HepG2 (cell line): ENCODE measurements around the gene KLB. TPM values are rescaled to one million over a fixed set of nuclear protein-coding genes. Genes with fewer than 3 reads are reported as not detected.

Experiments used
- CHCHD3 ChIP-seq: sonication (generic); formaldehyde crosslinking; IDR thresholded peaks from 2 replicates; pipeline ENCODE4 v1.8.0; 2022; ENCODE audit warnings: mild to moderate bottlenecking, missing genetic modification reagents, moderate library complexity
- MTF1 ChIP-seq: sonication (generic); formaldehyde crosslinking; IDR thresholded peaks from 2 replicates; pipeline ENCODE4 v1.5.0; 2020; ENCODE audit warnings: missing genetic modification reagents
- NCOA2 ChIP-seq: sonication (generic); formaldehyde crosslinking; IDR thresholded peaks from 2 replicates; pipeline ENCODE4 v1.8.0; 2022; ENCODE audit warnings: inconsistent platforms
- SKI ChIP-seq: fragments of 450-650 bp; IDR thresholded peaks from one replicate; pipeline ENCODE4 v1.6.1; 2018; ENCODE audit warnings: mild to moderate bottlenecking; ENCODE audit not compliant: partially characterized antibody
- ZNF10 ChIP-seq: sonication (generic); formaldehyde crosslinking; IDR thresholded peaks from 2 replicates; pipeline ENCODE4 v1.4.0; 2020; ENCODE audit warnings: mild to moderate bottlenecking, low read depth, missing genetic modification reagents, borderline replicate concordance
- ZNF124 ChIP-seq: sonication (generic); formaldehyde crosslinking; IDR thresholded peaks from 2 replicates; pipeline ENCODE4 v1.4.0; 2020; ENCODE audit warnings: missing genetic modification reagents
- ZNF224 ChIP-seq: sonication (generic); formaldehyde crosslinking; IDR thresholded peaks from 2 replicates; pipeline ENCODE4 v1.5.0; 2020; ENCODE audit warnings: mild to moderate bottlenecking, missing genetic modification reagents
- ZNF382 ChIP-seq: sonication (generic); formaldehyde crosslinking; IDR thresholded peaks from 2 replicates; pipeline ENCODE4 v1.5.0; 2020; ENCODE audit warnings: missing genetic modification reagents, mild to moderate bottlenecking, borderline replicate concordance
- ZNF468 ChIP-seq: sonication (generic); formaldehyde crosslinking; IDR thresholded peaks from 2 replicates; pipeline ENCODE4 v1.8.0; 2022; ENCODE audit warnings: mild to moderate bottlenecking, moderate library complexity, missing genetic modification reagents
- ZNF674 ChIP-seq: sonication (generic); formaldehyde crosslinking; IDR thresholded peaks from 2 replicates; pipeline ENCODE4 v1.5.0; 2020; ENCODE audit warnings: low read depth, mild to moderate bottlenecking, missing genetic modification reagents
- ZNF773 ChIP-seq: sonication (generic); formaldehyde crosslinking; IDR thresholded peaks from 2 replicates; pipeline ENCODE4 v1.4.0; 2020; ENCODE audit warnings: missing genetic modification reagents, borderline replicate concordance
- ZNF850 ChIP-seq: sonication (generic); formaldehyde crosslinking; conservative IDR thresholded peaks from 2 replicates; pipeline ENCODE4 v1.9.0; 2021; ENCODE audit warnings: mild to moderate bottlenecking, missing genetic modification reagents
- polyA plus RNA-seq, 8 experiments: library from polyadenylated mRNA; depleted of rRNA in 3 of 8; stranded (reverse) in 7 of 8; unstranded in 1 of 8; fragments of >200 nt; fragmentation: Illumina TruSeq in 4 of 8; extraction: Trizol in 4 of 8; gene quantifications; 2 replicates each; pipeline versions ENCODE4 v1.2.1 to v1.2.3, GENCODE V29; 2011 to 2016; ENCODE audit warnings: low read depth in 4 of 8, missing spikeins in 1 of 8, mixed read lengths in 1 of 8; ENCODE audit not compliant: insufficient read depth in 1 of 8
- total RNA-seq, 5 experiments: library from RNA; depleted of rRNA; stranded (reverse); fragments of >200 nt; fragmentation: Illumina TruSeq; extraction: Trizol; gene quantifications; 2 replicates each; pipeline ENCODE4 v1.2.3, GENCODE V29; 2016; ENCODE audit warnings: low read depth in 1 of 5
- TF ChIP-seq, protein P1 (sequence below): sonication (generic); formaldehyde crosslinking; IDR thresholded peaks from 2 replicates; pipeline ENCODE4 v1.5.1; 2020; ENCODE audit warnings: mild to moderate bottlenecking, missing genetic modification reagents, borderline replicate concordance
- TF ChIP-seq, protein P2 (sequence below): IDR thresholded peaks from 2 replicates; pipeline ENCODE4 v1.6.1; 2018; ENCODE audit warnings: missing genetic modification reagents, mild to moderate bottlenecking, missing compliant biosample characterization
- TF ChIP-seq, protein P3 (sequence below): sonication (generic); formaldehyde crosslinking; IDR thresholded peaks from 2 replicates; pipeline ENCODE4 v1.5.0; 2020; ENCODE audit warnings: mild to moderate bottlenecking, missing genetic modification reagents
- TF ChIP-seq, protein P4 (sequence below): IDR thresholded peaks from 2 replicates; pipeline ENCODE4 v1.6.1; 2016; ENCODE audit warnings: low read depth
- TF ChIP-seq, protein P5 (sequence below): sonication (generic); formaldehyde crosslinking; IDR thresholded peaks from 2 replicates; pipeline ENCODE4 v1.8.0; 2022; ENCODE audit warnings: missing genetic modification reagents, low read depth, mild to moderate bottlenecking, borderline replicate concordance

Gene KLB
- total and polyA plus RNA-seq, 2 of the 13 experiments (the other 11 are each of a cell fraction or from before 2014, with no cell fraction given): 25.3 to 82.0 TPM

DNA sequence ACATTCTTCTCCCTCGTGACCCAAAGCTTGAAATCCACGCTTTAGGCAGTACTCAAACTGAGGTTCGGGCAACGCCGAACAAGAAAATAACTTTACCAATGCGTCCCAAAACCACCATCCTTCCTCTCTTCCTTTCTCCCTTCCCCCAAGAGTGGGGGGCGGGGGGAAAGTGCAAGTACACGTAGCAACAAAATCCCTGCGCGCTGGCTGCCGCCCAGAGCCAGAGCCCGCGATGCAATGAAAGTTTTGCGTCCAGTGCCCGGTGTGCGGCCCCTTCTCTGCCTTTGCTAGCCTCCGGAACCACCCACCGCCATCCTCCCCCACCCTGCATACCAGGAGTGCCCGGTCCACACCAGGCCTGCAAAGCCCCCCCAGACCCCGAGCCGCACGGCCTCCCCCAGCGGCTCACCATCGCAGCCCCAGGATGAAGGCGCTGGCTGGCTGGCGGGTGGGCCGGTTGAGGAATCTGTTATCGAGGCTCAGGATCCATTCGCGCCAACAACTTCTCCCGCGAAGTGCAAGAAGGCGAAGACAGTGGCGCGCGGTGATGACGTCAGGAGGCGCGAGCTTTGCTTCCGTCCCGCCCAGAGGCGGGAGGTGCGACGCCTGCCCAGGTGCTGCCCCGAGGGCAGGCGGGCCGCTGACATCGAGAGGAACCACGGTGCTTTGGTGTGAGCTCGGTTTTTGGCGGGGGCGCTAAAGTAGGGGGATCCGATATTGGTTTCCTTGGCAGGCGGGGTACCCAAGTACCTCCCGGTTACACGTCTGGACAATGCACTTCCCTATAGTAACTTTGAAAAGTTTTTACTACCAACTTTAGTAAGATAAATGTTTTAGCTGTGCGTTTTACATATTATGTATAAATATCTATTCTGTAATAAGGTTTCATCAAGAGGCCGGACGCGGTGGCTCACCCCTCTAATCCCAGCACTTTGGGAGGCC, 40.6 kb upstream of the KLB start, which contains the start of gene RFC1 (continued):
- TF ChIP-seq, protein P1, sequence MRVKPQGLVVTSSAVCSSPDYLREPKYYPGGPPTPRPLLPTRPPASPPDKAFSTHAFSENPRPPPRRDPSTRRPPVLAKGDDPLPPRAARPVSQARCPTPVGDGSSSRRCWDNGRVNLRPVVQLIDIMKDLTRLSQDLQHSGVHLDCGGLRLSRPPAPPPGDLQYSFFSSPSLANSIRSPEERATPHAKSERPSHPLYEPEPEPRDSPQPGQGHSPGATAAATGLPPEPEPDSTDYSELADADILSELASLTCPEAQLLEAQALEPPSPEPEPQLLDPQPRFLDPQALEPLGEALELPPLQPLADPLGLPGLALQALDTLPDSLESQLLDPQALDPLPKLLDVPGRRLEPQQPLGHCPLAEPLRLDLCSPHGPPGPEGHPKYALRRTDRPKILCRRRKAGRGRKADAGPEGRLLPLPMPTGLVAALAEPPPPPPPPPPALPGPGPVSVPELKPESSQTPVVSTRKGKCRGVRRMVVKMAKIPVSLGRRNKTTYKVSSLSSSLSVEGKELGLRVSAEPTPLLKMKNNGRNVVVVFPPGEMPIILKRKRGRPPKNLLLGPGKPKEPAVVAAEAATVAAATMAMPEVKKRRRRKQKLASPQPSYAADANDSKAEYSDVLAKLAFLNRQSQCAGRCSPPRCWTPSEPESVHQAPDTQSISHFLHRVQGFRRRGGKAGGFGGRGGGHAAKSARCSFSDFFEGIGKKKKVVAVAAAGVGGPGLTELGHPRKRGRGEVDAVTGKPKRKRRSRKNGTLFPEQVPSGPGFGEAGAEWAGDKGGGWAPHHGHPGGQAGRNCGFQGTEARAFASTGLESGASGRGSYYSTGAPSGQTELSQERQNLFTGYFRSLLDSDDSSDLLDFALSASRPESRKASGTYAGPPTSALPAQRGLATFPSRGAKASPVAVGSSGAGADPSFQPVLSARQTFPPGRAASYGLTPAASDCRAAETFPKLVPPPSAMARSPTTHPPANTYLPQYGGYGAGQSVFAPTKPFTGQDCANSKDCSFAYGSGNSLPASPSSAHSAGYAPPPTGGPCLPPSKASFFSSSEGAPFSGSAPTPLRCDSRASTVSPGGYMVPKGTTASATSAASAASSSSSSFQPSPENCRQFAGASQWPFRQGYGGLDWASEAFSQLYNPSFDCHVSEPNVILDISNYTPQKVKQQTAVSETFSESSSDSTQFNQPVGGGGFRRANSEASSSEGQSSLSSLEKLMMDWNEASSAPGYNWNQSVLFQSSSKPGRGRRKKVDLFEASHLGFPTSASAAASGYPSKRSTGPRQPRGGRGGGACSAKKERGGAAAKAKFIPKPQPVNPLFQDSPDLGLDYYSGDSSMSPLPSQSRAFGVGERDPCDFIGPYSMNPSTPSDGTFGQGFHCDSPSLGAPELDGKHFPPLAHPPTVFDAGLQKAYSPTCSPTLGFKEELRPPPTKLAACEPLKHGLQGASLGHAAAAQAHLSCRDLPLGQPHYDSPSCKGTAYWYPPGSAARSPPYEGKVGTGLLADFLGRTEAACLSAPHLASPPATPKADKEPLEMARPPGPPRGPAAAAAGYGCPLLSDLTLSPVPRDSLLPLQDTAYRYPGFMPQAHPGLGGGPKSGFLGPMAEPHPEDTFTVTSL (CRISPR knock-in tag): peak; percentile 34; the same call in 1 of the 2 replicates
- TF ChIP-seq MTF1 (CRISPR knock-in tag) (peak; percentile 92), ZNF468 (peak; percentile 99), ZNF224 (no peak; the same call in 1 of the 2 replicates), SKI (no peak), ZNF850 (CRISPR knock-in tag) (peak; percentile 91; the same call in 1 of the 2 replicates), ZNF124 (peak; percentile 96; the same call in 1 of the 2 replicates), ZNF674 (CRISPR knock-in tag) (no peak; the same call in 1 of the 2 replicates), CHCHD3 (CRISPR knock-in tag) (peak; percentile 80; the same call in 1 of the 2 replicates), NCOA2 (CRISPR knock-in tag) (peak; percentile 70; the same call in 1 of the 2 replicates), ZNF10 (no peak), ZNF382 (CRISPR knock-in tag) (no peak), ZNF773 (CRISPR knock-in tag) (peak; percentile 95)
- TF ChIP-seq, protein P2, sequence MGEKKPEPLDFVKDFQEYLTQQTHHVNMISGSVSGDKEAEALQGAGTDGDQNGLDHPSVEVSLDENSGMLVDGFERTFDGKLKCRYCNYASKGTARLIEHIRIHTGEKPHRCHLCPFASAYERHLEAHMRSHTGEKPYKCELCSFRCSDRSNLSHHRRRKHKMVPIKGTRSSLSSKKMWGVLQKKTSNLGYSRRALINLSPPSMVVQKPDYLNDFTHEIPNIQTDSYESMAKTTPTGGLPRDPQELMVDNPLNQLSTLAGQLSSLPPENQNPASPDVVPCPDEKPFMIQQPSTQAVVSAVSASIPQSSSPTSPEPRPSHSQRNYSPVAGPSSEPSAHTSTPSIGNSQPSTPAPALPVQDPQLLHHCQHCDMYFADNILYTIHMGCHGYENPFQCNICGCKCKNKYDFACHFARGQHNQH (CRISPR knock-in tag): peak; percentile 84
- TF ChIP-seq, protein P3, sequence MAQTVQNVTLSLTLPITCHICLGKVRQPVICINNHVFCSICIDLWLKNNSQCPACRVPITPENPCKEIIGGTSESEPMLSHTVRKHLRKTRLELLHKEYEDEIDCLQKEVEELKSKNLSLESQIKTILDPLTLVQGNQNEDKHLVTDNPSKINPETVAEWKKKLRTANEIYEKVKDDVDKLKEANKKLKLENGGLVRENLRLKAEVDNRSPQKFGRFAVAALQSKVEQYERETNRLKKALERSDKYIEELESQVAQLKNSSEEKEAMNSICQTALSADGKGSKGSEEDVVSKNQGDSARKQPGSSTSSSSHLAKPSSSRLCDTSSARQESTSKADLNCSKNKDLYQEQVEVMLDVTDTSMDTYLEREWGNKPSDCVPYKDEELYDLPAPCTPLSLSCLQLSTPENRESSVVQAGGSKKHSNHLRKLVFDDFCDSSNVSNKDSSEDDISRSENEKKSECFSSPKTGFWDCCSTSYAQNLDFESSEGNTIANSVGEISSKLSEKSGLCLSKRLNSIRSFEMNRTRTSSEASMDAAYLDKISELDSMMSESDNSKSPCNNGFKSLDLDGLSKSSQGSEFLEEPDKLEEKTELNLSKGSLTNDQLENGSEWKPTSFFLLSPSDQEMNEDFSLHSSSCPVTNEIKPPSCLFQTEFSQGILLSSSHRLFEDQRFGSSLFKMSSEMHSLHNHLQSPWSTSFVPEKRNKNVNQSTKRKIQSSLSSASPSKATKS: peak; percentile 50; the same call in 1 of the 2 replicates
- TF ChIP-seq, protein P4, sequence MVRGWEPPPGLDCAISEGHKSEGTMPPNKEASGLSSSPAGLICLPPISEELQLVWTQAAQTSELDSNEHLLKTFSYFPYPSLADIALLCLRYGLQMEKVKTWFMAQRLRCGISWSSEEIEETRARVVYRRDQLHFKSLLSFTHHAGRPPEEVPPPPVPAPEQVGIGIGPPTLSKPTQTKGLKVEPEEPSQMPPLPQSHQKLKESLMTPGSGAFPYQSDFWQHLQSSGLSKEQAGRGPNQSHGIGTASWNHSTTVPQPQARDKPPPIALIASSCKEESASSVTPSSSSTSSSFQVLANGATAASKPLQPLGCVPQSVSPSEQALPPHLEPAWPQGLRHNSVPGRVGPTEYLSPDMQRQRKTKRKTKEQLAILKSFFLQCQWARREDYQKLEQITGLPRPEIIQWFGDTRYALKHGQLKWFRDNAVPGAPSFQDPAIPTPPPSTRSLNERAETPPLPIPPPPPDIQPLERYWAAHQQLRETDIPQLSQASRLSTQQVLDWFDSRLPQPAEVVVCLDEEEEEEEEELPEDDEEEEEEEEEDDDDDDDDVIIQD (CRISPR knock-in tag): no peak; the same call in 1 of the 2 replicates
- TF ChIP-seq, protein P5, sequence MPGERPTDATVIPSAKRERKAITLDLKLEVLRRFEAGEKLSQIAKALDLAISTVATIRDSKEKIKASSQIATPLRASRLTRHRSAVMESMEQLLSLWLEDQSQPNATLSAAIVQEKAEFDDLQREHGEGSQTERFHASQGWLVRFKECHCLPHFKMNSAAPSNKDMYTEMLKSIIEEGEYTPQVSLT: no peak
